ENCODE results near the gene UCHL3.
"Not testable (repeated sequence)": the region's sequence is repeated elsewhere in the genome, so short reads cannot be mapped to it uniquely, and the experiment has no call there.

The UCHL3 gene

DNA sequence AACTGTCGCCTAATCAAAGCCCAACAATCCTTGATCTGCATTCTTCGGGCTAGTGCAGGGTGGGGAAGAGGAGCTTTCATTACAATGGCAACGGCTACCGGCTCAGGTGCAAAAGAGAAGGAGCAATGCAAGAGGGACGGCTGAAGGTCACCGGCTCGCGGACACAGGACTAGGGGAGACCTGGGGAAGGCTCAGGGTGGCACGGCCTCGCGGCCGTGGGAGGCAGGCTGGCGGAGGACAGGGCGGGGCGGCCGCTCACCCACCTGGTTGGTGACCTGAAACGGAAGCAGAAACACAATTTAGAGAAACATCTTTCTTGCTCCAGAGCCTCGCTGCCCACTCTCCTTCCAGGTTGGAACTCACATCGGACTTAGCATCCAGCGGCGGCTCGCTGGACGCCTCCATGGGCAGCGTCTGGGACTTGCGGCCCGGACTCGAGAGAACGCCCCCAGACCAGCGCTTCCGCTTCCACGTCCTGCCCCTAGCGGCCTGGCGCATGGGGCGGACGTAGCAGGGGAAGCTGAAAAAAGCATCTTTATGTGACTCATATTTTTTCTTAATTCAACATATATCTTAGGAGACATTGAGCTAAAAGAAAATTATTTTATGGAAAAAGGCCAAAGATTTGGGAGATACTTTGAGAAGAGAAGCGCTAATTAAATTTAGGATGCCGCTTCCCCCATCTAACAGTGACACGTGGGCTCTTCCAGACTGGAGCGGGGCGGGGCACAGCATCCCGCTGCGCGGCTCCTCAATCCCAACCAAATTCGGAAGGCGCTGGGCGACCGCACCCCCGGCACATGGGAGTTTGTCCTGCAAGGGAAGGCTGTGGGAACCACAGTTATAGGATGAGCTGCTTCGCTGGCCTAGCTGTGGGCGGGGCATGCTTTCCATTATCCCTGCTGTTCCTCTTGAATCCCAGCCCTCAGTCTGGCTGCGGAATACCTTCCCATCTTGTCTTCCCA lies 11.9 kb upstream of the UCHL3 start, which contains the start of gene COMMD6:
COMMD6 (minus strand) TSS at position 441 of the 965 bp plus-strand sequence; CDS start at position 405, 36 bp downstream.
- no peak for TF ChIP-seq CTCF (IDR thresholded peaks at IDR 0.05; ENCODE audit: low read depth, low read length)
- peak within 1 kb of the TSS; percentile 83 for H3K4me3 ChIP-seq (ENCODE audit: low read depth, low read length)

GRCh38 chr13:75541287-75541686 lies 8.3 kb upstream of the UCHL3 start:
- H3K4me3 ChIP-seq (ENCODE audit: low read depth, low read length), result no peak overlapping the region
- TF ChIP-seq CTCF (IDR thresholded peaks at IDR 0.05; ENCODE audit: low read depth, low read length), result no peak

DNA sequence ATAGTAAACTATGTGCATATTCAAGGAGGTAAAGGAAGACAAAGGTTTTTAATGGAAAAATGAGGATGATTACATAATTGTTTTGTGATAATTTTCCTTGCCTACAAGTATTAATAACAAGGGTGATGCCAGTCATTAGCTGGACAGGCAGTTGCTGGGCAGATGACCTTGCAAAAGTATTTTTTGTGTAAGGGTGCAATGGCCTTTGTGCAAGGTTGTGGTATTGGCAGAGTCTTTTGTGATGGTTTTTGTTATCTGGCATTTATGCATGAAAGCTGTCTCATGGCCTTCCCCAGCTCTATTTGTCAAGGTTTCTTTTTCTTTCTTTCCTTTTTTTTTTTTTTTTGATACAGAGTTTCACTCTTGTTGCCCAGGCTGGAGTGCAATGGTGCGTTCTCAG lies 7.6 kb upstream of the UCHL3 start:
- no peak overlapping the region for H3K4me3 ChIP-seq (ENCODE audit: low read depth, low read length)
- no peak for TF ChIP-seq CTCF (IDR thresholded peaks at IDR 0.05; ENCODE audit: low read depth, low read length)

GRCh38 chr13:75544681-75545330 lies 4.8 kb upstream of the UCHL3 start:
- H3K4me3 ChIP-seq (ENCODE audit: low read depth, low read length), result no peak overlapping the region
- no peak for TF ChIP-seq CTCF (IDR thresholded peaks at IDR 0.05; ENCODE audit: low read depth, low read length)

DNA sequence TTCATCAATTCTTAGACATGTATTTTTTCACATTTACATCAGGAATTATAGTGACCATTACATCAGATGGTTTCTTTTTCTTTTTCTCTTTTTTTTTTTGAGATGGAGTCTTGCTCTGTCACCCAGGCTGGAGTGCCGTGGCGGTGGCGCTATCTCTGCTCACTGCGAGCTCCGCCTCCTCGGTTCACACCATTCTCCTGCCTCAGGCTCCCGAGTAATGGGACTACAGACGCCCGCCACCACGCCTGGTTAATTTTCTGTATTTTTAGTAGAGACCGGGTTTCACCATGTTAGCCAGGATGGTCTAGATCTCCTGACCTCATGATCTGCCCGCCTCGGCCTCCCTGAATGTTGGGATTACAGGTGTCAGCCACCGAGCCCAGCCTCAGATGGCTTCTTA lies 4.2 kb upstream of the UCHL3 start:
- not testable (repeated sequence) for H3K4me3 ChIP-seq (ENCODE audit: low read depth, low read length)

DNA sequence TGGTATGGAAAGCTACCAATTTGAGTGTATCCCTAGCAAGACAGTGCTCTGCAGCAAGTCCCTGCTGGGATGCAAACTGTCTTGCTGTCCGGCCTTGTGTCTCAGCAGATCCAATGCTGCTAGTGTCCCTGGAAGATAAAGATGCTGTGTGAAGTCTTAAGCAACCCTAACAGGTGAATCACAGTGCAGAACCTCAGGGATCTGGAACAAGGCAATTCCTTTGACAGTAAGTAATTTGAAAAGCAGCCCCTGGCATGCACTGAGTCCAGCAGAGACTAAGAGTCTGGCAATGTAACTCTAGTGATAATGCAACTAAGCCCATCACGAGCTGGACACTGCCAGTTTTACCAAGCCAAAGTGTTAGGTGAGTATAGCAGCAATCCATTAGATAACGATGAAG lies 1.7 kb upstream of the UCHL3 start:
- no peak for TF ChIP-seq CTCF (IDR thresholded peaks at IDR 0.05; ENCODE audit: low read depth, low read length)
- no peak overlapping the region for H3K4me3 ChIP-seq (ENCODE audit: low read depth, low read length)

DNA sequence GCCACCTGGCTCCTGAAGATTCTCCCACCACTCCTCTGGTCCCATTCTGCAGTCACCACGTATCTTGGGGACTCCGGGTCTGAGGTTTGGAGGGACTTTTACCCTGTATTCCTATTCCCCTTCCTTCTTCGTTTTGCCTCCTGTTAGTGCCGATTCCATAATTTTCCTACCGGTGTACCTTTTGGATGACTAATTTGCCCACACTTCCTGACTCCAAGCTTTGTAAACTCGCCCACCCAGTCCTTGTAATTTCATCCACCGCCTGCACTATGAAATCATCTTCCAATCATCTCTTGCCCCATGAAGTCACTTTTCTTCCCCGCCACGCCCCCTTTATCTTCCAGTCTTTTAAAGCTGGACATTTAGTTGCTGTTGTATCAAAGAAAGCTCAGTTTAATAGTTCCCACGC lies 572 bp downstream of the UCHL3 start:
- no peak for TF ChIP-seq CTCF (IDR thresholded peaks at IDR 0.05; ENCODE audit: low read depth, low read length)
- peak overlapping the region; percentile 82 for H3K4me3 ChIP-seq (ENCODE audit: low read depth, low read length)

Measured in WI38 (cell line).